HG03103 (cell line): ENCODE measurements around the gene KLHL4.
"Not testable (repeated sequence)": the region's sequence is repeated elsewhere in the genome, so short reads cannot be mapped to it uniquely, and the experiment has no call there.

ENCODE experiments used
- ATAC-seq: cut with Tn5 transposase; IDR thresholded peaks from one replicate; pipeline ENCODE4 v1.9.1; 2021; ENCODE audit warnings: low read depth; ENCODE audit not compliant: unreplicated experiment

KLHL4 gene, protein sequence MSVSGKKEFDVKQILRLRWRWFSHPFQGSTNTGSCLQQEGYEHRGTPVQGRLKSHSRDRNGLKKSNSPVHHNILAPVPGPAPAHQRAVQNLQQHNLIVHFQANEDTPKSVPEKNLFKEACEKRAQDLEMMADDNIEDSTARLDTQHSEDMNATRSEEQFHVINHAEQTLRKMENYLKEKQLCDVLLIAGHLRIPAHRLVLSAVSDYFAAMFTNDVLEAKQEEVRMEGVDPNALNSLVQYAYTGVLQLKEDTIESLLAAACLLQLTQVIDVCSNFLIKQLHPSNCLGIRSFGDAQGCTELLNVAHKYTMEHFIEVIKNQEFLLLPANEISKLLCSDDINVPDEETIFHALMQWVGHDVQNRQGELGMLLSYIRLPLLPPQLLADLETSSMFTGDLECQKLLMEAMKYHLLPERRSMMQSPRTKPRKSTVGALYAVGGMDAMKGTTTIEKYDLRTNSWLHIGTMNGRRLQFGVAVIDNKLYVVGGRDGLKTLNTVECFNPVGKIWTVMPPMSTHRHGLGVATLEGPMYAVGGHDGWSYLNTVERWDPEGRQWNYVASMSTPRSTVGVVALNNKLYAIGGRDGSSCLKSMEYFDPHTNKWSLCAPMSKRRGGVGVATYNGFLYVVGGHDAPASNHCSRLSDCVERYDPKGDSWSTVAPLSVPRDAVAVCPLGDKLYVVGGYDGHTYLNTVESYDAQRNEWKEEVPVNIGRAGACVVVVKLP

DNA sequence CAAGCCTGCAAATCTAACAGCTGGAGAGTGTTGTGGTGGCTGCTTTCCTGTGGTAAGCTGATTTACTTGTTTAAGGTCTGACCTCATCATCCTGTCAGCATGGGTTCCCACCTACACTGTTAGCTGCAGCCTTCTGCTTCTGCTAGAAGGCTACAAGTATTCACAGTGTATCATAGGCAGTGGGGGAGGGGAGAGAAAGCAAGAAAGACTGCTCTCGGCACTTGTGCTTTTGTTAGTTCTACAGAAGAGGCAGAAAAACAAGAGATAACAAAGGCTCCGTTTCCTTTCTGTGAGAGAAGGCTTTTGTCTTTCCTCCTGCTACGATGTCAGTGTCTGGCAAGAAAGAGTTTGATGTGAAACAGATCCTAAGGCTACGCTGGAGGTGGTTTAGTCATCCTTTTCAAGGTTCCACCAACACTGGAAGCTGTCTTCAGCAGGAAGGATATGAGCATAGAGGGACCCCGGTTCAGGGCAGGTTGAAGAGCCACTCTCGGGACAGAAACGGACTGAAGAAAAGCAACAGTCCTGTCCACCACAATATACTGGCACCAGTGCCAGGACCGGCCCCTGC is at the start of gene KLHL4:
Gene KLHL4 (plus strand): TSS at position 232 of the 571 bp plus-strand sequence. CDS start 92 bp downstream, at position 324.
- ATAC-seq = no peak

DNA sequence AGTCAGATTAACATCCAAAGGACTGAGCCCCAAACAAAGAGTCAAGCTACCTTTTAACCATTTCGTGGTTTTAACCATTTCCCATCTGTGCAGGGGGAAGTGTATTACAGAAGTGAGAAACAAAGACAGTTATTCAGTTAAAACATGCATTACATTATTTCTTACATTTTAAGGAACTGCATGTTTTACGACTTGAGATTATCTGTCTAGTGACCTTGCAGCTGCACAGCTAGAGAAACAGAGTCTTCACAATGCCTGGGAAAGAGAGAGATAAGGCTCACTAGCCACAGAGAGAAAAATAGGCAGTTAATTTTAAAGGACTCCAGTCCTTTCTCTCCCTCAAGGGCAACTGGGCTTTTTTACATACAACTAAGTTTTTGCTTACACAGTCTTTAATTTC is 48.7 kb upstream of the KLHL4 start:
- ATAC-seq = no peak

DNA sequence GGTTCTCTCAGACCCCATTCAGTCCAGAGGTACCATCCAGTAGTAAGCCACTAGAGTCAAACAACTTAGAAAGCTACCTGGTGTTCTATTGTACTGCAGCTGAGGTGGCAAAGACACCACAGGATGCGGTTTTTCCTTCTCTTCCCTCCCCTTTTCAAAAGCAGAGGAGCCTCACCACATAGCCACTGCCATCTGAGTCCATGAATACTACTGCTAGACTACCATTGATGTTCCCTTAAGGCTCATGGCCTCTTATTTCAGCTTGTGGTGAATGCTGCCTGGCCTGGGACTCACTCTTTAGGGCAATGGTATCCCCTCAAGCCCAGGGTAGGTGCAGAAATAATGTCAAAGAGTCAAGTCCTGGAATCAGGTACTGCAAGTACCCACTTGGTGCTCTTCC is 41.8 kb upstream of the KLHL4 start:
- ATAC-seq = no peak

DNA sequence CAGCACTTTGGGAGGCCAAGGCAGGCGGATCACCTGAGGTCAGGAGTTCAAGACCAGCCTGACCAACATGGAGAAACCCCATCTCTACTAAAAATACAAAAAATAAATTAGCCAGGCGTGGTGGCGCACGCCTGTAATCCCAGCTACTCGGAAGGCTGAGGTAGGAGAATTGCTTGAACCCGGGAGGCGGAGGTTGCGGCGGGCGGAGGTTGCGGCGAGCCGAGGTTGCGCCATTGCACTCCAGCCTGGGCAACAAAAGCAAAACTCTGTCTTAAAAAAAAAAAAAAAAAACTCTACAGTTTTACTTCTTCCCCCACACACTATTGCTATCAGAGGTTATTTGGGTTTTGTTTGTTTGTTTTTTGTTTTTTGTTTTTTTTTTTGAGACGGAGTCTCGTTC is 38.9 kb upstream of the KLHL4 start:
- ATAC-seq = not testable (repeated sequence)

DNA sequence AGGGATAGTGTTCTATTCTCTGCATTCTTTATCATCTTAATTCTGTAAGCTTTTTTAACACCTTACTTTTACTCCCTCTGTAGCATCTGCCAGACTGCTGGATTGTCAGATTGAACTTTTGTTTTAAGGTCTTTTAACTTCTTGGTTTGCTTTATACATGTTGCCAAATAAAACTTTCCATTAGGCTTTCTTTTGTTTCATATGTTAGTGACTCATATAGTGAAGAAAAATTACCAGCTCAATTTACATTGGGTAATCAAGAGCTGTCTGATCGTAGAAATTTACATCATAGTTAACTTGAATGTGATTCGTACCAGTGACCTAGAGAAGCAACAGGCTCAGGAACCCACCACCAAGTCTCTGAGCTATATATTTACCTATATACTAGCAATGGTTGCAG is 28.5 kb upstream of the KLHL4 start:
- ATAC-seq = no peak

DNA sequence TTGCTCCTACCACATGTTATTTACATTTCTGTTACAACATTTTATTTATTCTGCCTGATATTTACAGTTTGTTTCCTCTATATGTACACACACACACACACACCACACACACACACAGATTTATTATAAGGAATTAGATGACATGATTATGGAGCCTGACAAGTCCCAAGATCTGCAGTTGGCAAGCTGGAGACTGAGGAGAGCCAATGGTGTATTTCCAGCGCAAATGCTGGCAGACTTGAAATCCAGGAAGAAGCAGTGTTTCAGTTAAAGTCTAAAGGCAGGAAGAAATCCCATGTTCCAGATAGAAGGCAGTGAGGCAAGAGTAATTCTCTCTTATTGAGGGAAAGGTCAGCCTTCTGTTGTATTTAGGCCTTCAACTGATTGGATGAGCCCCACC is 1.8 kb upstream of the KLHL4 start:
- no peak for ATAC-seq

DNA sequence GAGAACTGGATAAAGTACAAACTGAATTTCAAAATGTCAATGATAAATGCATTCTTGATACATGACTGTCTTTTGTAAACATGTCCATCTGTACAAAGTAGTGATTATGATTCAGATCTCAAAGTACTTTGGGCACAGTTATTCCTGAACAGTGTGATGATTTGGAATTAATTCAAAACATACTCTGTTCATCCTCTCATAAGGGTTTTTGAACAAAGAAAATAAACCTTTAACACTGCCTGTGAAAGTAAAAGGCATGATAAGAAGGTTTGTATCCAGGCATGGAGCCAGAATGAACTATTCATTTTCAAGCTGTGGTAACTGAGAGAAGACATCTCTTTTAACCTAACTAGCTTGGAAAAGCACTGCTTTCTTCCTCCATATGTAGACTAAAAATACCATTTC is 883 bp upstream of the KLHL4 start:
- no peak for ATAC-seq

DNA sequence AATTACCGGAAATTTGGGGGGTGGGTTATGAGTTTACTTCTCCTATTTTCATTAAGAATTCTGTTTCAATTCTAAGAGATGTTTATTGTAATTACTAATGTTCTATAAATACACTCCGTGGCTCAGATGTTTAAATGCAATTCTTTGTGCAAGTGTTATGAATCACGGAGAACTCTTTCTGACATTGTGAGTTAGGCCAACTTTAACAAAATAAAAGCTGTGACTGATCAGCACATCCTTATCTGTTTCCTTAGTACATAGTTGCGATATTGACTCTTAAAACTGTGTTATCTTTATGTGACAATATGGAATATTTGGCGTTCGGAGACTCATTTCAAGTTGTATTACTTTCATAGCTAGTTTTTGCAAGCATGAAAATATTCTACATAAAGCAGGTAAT is 902 bp downstream of the KLHL4 start:
- ATAC-seq = no peak

DNA sequence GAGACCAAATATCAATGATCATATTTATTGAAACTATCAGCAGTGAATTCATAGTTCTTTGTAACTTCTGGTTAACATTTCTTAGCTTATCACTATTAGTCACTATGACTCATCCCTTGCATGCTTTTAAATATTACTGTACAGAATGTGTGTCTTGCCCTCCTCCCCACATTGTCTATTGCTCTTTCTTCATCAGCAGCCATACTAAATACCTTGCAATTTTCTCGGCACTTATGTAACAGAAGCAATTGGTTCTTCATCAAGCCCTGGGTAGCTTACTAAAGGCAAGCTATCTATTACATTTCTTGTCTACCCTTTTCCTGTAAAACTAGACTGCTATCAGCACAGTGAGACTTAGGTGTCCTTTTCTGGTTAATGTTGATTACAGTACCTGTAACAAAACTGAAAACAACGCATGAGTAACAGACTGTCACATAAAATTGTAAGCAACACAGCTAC is 8.2 kb downstream of the KLHL4 start:
- ATAC-seq = no peak

DNA sequence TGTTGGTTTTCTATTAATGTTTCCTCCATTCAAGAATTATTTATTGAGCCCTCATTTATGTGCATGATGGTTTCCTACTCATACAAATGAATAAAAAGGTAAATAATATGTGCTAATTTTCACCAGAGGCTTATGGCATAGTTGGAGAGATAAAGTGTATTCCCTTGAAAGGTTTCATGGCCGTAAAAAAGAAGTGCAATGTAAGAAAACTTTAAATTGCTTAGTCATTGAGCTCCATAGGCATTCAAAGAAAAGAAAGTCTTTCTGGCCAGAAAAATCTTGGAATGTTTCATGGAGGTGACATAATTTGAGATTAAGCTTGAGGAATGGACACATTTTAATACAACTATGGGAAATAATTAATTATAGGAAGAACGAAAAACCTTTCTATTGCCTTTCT is 8.7 kb downstream of the KLHL4 start:
- ATAC-seq = no peak

DNA sequence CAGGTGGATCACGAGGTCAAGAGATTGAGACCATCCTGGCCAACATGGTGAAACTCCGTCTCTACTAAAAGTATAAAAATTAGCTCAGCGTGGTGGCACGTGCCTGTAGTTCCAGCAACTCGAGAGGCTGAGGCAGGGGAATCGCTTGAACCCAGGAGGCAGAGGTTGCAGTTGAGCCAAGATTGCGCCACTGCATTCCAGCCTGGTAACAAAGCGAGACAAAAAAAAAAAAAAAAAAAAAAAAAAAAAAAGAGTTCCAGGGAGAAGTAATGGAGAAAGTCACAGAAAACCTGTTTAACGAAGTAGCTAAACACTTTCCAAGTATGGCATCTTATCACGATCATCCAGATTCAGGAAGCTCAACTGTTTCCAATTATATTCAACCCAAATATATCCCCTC is 10.9 kb downstream of the KLHL4 start:
- no peak for ATAC-seq

DNA sequence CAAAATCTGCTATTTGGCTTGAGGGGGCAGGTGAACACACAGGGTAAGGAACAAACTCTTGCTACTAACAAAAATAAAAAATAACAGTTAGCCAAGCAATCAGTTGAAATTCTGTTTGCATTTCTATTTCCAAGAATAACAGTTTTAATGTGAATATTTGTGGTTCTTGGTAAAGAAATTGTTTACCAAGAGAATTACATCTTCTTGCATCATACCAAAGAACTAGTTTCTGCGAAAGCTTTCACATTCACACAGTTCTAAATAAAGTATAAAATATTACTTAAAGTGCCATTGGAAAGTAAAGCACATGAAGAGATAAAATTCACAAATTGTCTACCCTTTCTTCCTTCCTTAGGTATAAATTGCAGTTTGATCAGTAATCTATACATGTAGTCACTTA is 54.4 kb downstream of the KLHL4 start:
- ATAC-seq = no peak

DNA sequence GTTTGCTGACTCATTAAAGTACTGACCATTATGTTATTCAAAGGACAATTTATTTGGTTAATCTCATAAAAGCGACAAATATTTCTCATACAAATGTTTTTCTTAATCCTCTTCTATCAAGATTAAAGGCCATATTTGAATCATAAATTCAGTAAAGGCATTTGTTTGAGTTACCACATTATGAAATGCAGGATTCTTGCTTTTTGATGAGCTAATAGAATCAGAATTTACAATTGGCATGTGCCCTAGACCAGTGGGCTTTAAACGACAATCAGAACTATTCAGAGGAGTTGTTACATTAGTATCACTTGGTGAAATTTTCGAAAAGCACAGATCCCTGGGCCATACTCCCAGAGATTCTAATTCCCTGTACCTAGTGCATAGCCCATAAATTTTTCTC is 55.3 kb downstream of the KLHL4 start:
- no peak for ATAC-seq

DNA sequence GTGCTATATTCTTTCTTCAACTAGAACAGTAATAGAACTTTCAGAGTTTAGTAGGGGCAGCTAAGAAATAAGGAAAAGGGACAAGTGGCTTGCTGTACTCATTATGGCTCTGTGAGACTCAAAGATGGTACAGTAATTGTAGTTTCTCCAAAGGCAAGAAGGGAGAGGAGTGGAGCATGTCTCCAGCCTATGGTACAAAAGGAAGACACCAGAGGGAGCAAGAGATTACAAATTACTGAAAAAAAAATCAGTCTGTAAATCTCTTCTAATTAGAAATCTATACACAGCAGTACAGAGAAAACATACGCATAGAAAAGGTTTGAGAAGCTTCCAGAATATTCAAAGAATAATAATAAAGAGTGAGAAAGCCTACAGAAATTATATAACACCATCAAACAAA is 61.4 kb downstream of the KLHL4 start:
- ATAC-seq = no peak

DNA sequence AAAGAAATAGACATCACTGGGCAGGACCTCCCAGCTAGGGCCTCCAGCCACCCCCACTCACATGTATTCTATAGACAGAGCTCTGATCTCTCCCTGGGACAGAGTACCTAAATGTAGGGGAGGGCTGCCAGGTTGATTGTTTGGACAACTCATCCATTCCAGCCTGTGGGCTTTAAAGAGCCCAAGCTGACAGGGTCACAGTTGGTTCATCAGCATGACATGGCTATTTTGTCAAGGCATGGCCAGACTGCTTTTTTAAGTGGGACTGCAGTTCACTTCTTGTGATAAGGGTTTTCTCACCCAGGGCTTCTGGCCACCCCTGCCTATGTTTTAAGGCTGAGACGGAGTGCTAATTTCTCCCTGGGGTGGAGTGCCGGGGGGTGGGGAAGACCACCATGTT is 63.3 kb downstream of the KLHL4 start:
- ATAC-seq = no peak

DNA sequence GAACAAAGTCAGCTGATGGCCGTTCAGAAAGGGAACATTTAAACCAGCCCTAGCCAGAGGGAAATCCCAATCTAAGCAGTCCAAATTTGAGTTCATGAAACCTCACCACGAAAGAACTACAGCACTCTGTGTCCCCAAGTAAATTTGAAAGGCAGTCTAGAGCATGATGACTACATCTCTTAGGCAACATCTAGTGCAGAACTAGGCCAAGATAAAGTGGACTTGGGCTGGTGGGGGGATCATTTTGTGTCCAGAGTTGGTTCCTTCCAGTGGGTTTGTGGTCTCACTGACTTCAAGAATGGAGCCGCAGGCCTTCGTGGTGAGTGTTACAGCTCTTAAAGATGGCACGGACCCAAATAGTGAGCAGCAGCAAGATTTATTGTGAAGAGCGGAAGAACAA is 64.9 kb downstream of the KLHL4 start:
- ATAC-seq = no peak

DNA sequence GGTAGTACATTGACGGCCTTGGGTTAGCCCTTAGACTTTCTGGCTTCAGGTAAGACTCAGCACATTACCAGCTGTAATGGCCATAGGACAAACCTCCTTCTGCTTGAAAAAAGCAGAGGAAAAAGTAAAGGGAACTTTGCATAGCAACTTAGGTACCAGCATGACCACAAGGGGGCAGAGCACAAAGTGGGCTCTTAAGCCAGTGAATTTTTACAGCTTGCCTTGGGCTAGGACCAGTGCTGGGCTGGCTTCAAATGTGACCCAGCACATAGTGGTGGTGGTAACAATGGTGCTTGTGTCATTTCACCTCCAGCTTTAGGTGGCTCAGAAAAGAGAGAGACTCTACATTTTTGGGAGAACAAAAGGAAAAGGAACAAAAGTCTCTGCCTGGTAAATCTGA is 66.1 kb downstream of the KLHL4 start:
- no peak for ATAC-seq

DNA sequence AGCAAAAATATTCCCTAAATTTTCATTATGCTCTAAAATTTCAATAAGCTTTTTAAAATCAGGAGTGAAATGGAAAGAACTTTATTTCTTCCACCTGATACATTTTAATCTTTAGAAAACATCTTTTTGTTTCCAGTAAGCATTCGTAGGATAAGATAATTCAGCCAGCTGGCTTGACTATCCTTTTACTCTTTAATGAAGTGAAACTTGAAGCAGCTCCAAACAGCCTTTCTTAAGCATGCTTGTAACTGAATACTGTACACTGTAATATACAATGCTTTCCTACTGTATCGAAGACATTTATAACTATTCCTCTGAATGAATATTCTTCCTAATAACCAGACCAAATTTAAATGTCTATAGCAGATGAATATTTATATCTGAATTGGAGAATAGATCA is 98.8 kb downstream of the KLHL4 start:
- no peak for ATAC-seq

DNA sequence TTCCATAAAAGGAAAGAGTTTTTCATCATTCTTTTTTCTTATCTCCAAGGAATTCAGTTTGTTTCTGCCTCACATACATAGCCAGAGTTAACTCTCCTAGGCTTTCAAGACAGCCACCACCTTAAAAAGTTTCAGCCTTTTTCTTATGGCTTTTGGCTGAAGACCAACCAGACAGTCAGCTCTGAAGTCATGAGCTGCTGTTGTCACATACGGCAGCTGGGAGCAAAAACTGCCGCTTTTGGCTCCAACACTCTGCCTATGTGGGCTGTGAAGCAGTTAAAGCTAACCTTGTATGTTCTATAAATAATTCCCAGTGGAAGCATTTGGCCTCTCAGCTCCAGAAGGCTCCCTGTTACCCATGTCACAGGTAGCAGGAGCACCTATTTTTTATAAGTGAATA is 104.1 kb downstream of the KLHL4 start:
- no peak for ATAC-seq

DNA sequence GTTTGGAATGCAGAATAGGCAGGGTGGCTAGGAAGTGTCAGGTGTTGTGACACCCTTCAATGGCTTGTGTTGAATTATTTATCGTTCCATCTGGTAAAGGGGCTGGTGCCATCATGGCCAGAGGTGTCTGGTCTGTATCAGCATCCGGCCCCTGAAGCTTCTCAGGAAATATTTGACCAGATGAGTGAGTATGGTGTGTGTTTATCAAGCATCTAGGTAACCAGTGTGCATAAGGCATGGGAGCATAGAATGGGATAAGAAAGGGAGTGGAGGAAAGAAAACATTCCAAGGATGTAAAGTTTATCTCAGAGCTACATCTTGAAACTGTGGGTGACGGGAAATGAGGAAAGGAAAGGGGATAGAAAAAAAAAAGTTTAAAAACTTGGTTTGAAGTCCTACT is 109.4 kb downstream of the KLHL4 start:
- no peak for ATAC-seq

DNA sequence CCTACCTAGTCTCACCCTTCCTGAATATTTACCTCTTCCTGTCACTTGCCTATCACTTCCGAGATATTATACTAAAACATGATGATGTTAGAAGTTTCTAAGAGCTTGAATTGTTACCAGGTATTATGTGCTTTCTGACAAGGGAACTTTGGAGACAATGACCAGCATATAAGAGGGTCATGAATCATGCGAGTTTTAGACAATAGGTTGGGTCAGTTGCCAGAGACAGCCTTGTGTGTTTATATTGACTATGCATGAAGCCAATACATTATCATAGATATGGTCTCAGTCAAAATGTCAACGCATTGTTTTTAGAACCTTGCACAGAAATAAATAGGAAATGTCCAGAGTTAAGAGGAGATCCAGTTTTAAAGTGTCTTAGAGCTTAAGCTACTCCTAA is 116.8 kb downstream of the KLHL4 start:
- ATAC-seq = no peak

DNA sequence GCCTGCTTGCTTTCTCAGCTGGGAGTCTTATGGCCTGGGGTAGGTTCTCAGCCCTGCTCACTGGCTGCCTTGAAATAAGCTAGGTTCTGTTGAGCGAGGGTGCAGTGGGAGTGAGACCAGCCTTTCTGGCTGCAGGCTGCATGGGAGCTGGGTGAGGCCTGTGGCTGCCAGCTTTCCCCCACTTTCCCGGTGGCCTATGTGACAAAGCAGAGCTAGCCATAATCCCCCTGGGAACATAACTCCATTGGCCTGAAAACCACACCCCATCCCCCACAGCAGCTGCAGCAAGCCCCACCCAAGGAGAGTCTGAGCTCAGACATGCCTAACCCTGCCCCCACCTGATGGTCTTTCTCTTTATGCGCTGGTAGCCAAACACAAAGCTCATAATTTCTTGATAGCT is 118.9 kb downstream of the KLHL4 start:
- ATAC-seq = no peak
